Kidney (tissue), 14 donors: Measurements from ENCODE around the gene C10orf143. TPM values are rescaled to one million over a fixed set of nuclear protein-coding genes. Genes with fewer than 3 reads are reported as not detected.

Source experiments
- DNase-seq, 5 donors: peaks; one replicate each; pipeline ENCODE4 v3.0.0-alpha.2; 2013 to 2020
- FAIRE-seq: peaks from 2 replicates; lab custom pipeline; 2012; peaks lifted over from hg19 to GRCh38; lab: Jason Lieb, UNC
- H3K27ac ChIP-seq, 2 donors: one replicate each; pipeline ENCODE4 v1.7.0; 2013; ENCODE audit warnings: low read depth in 2 of 2, low read length in 2 of 2, inconsistent platforms in 1 of 2
- H3K27me3 ChIP-seq: one replicate; pipeline ENCODE4 v1.7.1; 2013; ENCODE audit warnings: low read length, inconsistent platforms; ENCODE audit not compliant: control insufficient read depth, insufficient read depth
- H3K36me3 ChIP-seq, 3 donors: one replicate each; pipeline versions ENCODE4 v1.7.0 to v1.7.1; 2013; ENCODE audit warnings: low read length in 3 of 3, control low read depth in 1 of 3, inconsistent platforms in 1 of 3; ENCODE audit not compliant: insufficient read depth in 3 of 3, control insufficient read depth in 2 of 3
- H3K4me1 ChIP-seq, 3 donors: one replicate each; pipeline versions ENCODE4 v1.7.0 to v1.7.1; 2013; ENCODE audit warnings: low read length in 3 of 3, inconsistent platforms in 1 of 3, low read depth in 1 of 3; ENCODE audit not compliant: control insufficient read depth in 2 of 3, insufficient read depth in 2 of 3
- H3K4me3 ChIP-seq, 3 donors: one replicate each; pipeline versions ENCODE4 v1.7.0 to v1.8.1; 2013; ENCODE audit warnings: low read length in 3 of 3, control low read depth in 1 of 3, inconsistent platforms in 1 of 3
- H3K9ac ChIP-seq, 3 donors: one replicate each; pipeline versions ENCODE4 v1.7.0 to v1.7.1; 2013; ENCODE audit warnings: low read length in 3 of 3, control low read depth in 1 of 3, inconsistent platforms in 1 of 3
- H3K9me3 ChIP-seq, 3 donors: one replicate each; pipeline versions ENCODE4 v1.7.0 to v1.7.1; 2013; ENCODE audit warnings: low read length in 3 of 3, control low read depth in 1 of 3, inconsistent platforms in 1 of 3; ENCODE audit not compliant: control insufficient read depth in 2 of 3, insufficient read depth in 1 of 3
- CTCF ChIP-seq: IDR thresholded peaks from 3 replicates; pipeline ENCODE4 v1.5.1; 2012; ENCODE audit warnings: mild to moderate bottlenecking, moderate library complexity, borderline replicate concordance; ENCODE audit not compliant: insufficient read depth; ENCODE audit errors: extremely low read depth
- intact Hi-C: fragments of 100-400 bp; cut with DNase I; formaldehyde crosslinking; loops from one replicate; pipeline ENCODE4 v1.11.1; 2022
- polyA plus RNA-seq: library from polyadenylated mRNA; stranded (reverse); fragments of 350-450 nt; fragmentation: Illumina TruSeq; extraction: RNeasy Lipid Tissue Mini Kit (QIAGEN cat#74804); gene quantifications from one replicate; pipeline ENCODE4 v1.2.3, GENCODE V29; 2014; ENCODE audit warnings: low read depth, low replicate concordance; ENCODE audit not compliant: insufficient read depth
- total RNA-seq: library from RNA; stranded (reverse); fragmentation: NEBNext Ultra II Directional; extraction: Animal tissue kit (Norgen Biotek cat#: 25700); gene quantifications from one replicate; pipeline ENCODE4 v1.2.1, GENCODE V29; 2021
- donor health status: control.
- donor health status: control.
- donor health status: control.
- donor health status: control.
- donor health status: control.
- donor health status: DM: yes; HTN: yes; CAD: no.
- donor health status: Normal renal cell carcinoma (clear cell type).

Gene C10orf143
- total and polyA plus RNA-seq, 2 donors from 2014 or later, result 6.6 to 9.2 TPM

GRCh38 chr10:130028465-130028819 is 82.2 kb downstream of the C10orf143 start:
- Histone ChIP-seq H3K36me3 (no peaks in the 10 kb centered on the region), H3K9me3 (no peaks in the 10 kb centered on the region), H3K4me3 (no peak overlapping the region), H3K4me1 (no peaks in the 10 kb centered on the region), H3K27ac (no peak overlapping the region), H3K27me3 (no peaks in the 10 kb centered on the region), H3K9ac (no peak overlapping the region)
- no peak for TF ChIP-seq CTCF
- intact Hi-C loops, result no loop called here
- no peak for FAIRE-seq
- DNase-seq, result peak in 1 of 5 donors; percentile 34

GRCh38 chr10:130027716-130028464 is 82.7 kb downstream of the C10orf143 start:
- intact Hi-C loops, result no loop called here
- DNase-seq, result peak in 4 of 5 donors; percentile 33 to 68 (median 48)
- FAIRE-seq, result no peak
- no peaks in the 10 kb centered on the region for H3K4me1 ChIP-seq
- H3K4me3 ChIP-seq, result no peak overlapping the region
- H3K9me3 ChIP-seq, result no peaks in the 10 kb centered on the region
- TF ChIP-seq CTCF, result no peak
- no peaks in the 10 kb centered on the region for H3K27me3 ChIP-seq
- no peak overlapping the region for H3K9ac ChIP-seq
- no peaks in the 10 kb centered on the region for H3K36me3 ChIP-seq
- H3K27ac ChIP-seq, result no peak overlapping the region

GRCh38 chr10:130026670-130027456 is 83.8 kb downstream of the C10orf143 start:
- Histone ChIP-seq H3K9ac (no peak overlapping the region), H3K36me3 (no peaks in the 10 kb centered on the region), H3K4me3 (no peak overlapping the region), H3K27me3 (no peaks in the 10 kb centered on the region), H3K4me1 (no peaks in the 10 kb centered on the region), H3K27ac (no peak overlapping the region), H3K9me3 (no peaks in the 10 kb centered on the region)
- DNase-seq (peak in 2 of 5 donors; percentile 22 to 50), FAIRE-seq (no peak)
- TF ChIP-seq CTCF, result no peak
- intact Hi-C loops, result no loop called here
